GM21619 (cell line): ENCODE measurements around the gene NXPH3.
"Not testable (repeated sequence)": the region's sequence is repeated elsewhere in the genome, so short reads cannot be mapped to it uniquely, and the experiment has no call there.

ENCODE experiments used
- ATAC-seq: cut with Tn5 transposase; IDR thresholded peaks from one replicate; pipeline ENCODE4 v1.9.1; 2021; ENCODE audit not compliant: unreplicated experiment

The NXPH3 gene

GRCh38 chr17:49554694-49555494 lies 20.8 kb upstream of the NXPH3 start:
- ATAC-seq: no peak

GRCh38 chr17:49555495-49556222 lies 20.0 kb upstream of the NXPH3 start:
- no peak for ATAC-seq

GRCh38 chr17:49556223-49556943 lies 19.3 kb upstream of the NXPH3 start:
- ATAC-seq: no peak

GRCh38 chr17:49557312-49558024 lies 18.2 kb upstream of the NXPH3 start:
- ATAC-seq: no peak

- ATAC-seq: no peak
Measured at GRCh38 chr17:49564638-49565037, 11.0 kb upstream of the NXPH3 start.

GRCh38 chr17:49565948-49566491 lies 9.7 kb upstream of the NXPH3 start:
- ATAC-seq: no peak

GRCh38 chr17:49566668-49567071 lies 9.0 kb upstream of the NXPH3 start:
- no peak for ATAC-seq

GRCh38 chr17:49567104-49567521 lies 8.6 kb upstream of the NXPH3 start:
- ATAC-seq: no peak

GRCh38 chr17:49567871-49568694 lies 7.6 kb upstream of the NXPH3 start:
- no peak for ATAC-seq

- ATAC-seq: not testable (repeated sequence)
Measured at GRCh38 chr17:49568695-49569047, 7.0 kb upstream of the NXPH3 start.

- no peak for ATAC-seq
Measured at GRCh38 chr17:49570540-49571242, 5.0 kb upstream of the NXPH3 start.

GRCh38 chr17:49571283-49571682 lies 4.4 kb upstream of the NXPH3 start:
- ATAC-seq: no peak

GRCh38 chr17:49571764-49572163 lies 3.9 kb upstream of the NXPH3 start:
- ATAC-seq: no peak

- ATAC-seq: no peak
Measured at GRCh38 chr17:49572226-49572625, 3.4 kb upstream of the NXPH3 start.

- ATAC-seq: no peak
Measured at GRCh38 chr17:49572806-49573420, 2.8 kb upstream of the NXPH3 start.

- ATAC-seq: no peak
Measured at GRCh38 chr17:49573510-49574322, 2.0 kb upstream of the NXPH3 start.

GRCh38 chr17:49574323-49574781 lies 1.3 kb upstream of the NXPH3 start:
- no peak for ATAC-seq
